A549 (cell line): ENCODE results near the gene FOXQ1.

ENCODE experiments used
- BHLHE40 ChIP-seq: IDR thresholded peaks from 2 replicates; pipeline ENCODE4 v1.6.1; 2012; ENCODE audit warnings: low read depth, low read length, inconsistent platforms
- CTCF ChIP-seq: fragments of >200 bp; sonication (Bioruptor Twin); formaldehyde crosslinking; IDR thresholded peaks from 3 replicates; pipeline ENCODE4 v1.5.1; 2016
- EP300 ChIP-seq, 2 experiments: fragments of >200 bp; sonication (Bioruptor Twin); formaldehyde crosslinking; IDR thresholded peaks; 2 replicates in 1 of 2; 3 replicates in 1 of 2; pipeline ENCODE4 v1.6.1; 2016 to 2017
- JUN ChIP-seq, 2 experiments: fragments of >200 bp; sonication (Bioruptor Twin); formaldehyde crosslinking; IDR thresholded peaks; 2 replicates in 1 of 2; 3 replicates in 1 of 2; pipeline ENCODE4 v1.6.1; 2016 to 2017
- MAZ ChIP-seq: fragments of 150-350 bp; IDR thresholded peaks from 2 replicates; pipeline ENCODE4 v1.6.1; 2014; ENCODE audit warnings: antibody characterized with exemption, low read depth, low read length, borderline replicate concordance
- POLR2A ChIP-seq: IDR thresholded peaks from 2 replicates; pipeline ENCODE4 v1.6.1; 2012; ENCODE audit warnings: mild to moderate bottlenecking, low read length
- SREBF2 ChIP-seq: fragments of 450-650 bp; IDR thresholded peaks from 2 replicates; pipeline ENCODE4 v1.6.1; 2014; ENCODE audit warnings: mild to moderate bottlenecking, moderate library complexity

GRCh38 chr6:1334684-1335083 lies 22.8 kb downstream of the FOXQ1 start:
- TF ChIP-seq POLR2A: no peak
- no peak for TF ChIP-seq SREBF2
- no peak for TF ChIP-seq BHLHE40
- no peak for TF ChIP-seq MAZ
- no peak for TF ChIP-seq CTCF
- no peak for TF ChIP-seq JUN (IDR thresholded peaks at IDR 0.05)
- no peak for TF ChIP-seq EP300 (IDR thresholded peaks at IDR 0.05)
